Measurements from ENCODE around the gene TEX19.
"Not testable (repeated sequence)": the region's sequence is repeated elsewhere in the genome, so short reads cannot be mapped to it uniquely, and the experiment has no call there.

The TEX19 gene

GRCh38 chr17:82376042-82376730 is 17.1 kb downstream of the TEX19 start:
- TF ChIP-seq RARB (CRISPR knock-in tag; IDR thresholded peaks at IDR 0.05): no peak
- TF ChIP-seq ZNF8 (CRISPR knock-in tag; IDR thresholded peaks at IDR 0.05): no peak
- TF ChIP-seq POU6F1 (CRISPR knock-in tag; IDR thresholded peaks at IDR 0.05; ENCODE audit: borderline replicate concordance, low read depth): no peak
- TF ChIP-seq TCF4 (CRISPR knock-in tag; IDR thresholded peaks at IDR 0.05; ENCODE audit: borderline replicate concordance): no peak
- no peak for TF ChIP-seq ISL1 (CRISPR knock-in tag; IDR thresholded peaks at IDR 0.05)
- no peak for TF ChIP-seq ZC3H10 (CRISPR knock-in tag; IDR thresholded peaks at IDR 0.05)
- TF ChIP-seq ESRRG (CRISPR knock-in tag; IDR thresholded peaks at IDR 0.05): no peak
- ATAC-seq: peak; percentile 4; the same call in 1 of the 3 replicates

- ATAC-seq: not testable (repeated sequence)
Measured at GRCh38 chr17:82377294-82377693, 18.2 kb downstream of the TEX19 start.

- no peak for TF ChIP-seq TOX (CRISPR knock-in tag; IDR thresholded peaks at IDR 0.05; ENCODE audit: borderline replicate concordance)
- no peak for TF ChIP-seq CSDC2 (CRISPR knock-in tag; IDR thresholded peaks at IDR 0.05)
- ATAC-seq: no peak
Measured at GRCh38 chr17:82377924-82378740, 19.1 kb downstream of the TEX19 start.

GRCh38 chr17:82378741-82379021 is 19.6 kb downstream of the TEX19 start:
- no peak for TF ChIP-seq RARB (CRISPR knock-in tag; IDR thresholded peaks at IDR 0.05)
- TF ChIP-seq SNAI2 (CRISPR knock-in tag; IDR thresholded peaks at IDR 0.05): no peak
- no peak for TF ChIP-seq ZFP3 (CRISPR knock-in tag; IDR thresholded peaks at IDR 0.05)
- TF ChIP-seq ARNTL (CRISPR knock-in tag; IDR thresholded peaks at IDR 0.05; ENCODE audit: borderline replicate concordance, low read depth): no peak
- TF ChIP-seq ESRRG (CRISPR knock-in tag; IDR thresholded peaks at IDR 0.05): no peak
- no peak for TF ChIP-seq ZNF70 (CRISPR knock-in tag; IDR thresholded peaks at IDR 0.05)
- no peak for TF ChIP-seq ZC3H10 (CRISPR knock-in tag; IDR thresholded peaks at IDR 0.05)
- no peak for TF ChIP-seq ZNF8 (CRISPR knock-in tag; IDR thresholded peaks at IDR 0.05)
- TF ChIP-seq PPARA (CRISPR knock-in tag; IDR thresholded peaks at IDR 0.05; ENCODE audit: borderline replicate concordance): no peak
- TF ChIP-seq OSR1 (CRISPR knock-in tag; IDR thresholded peaks at IDR 0.05): no peak
- no peak for TF ChIP-seq GLIS3 (CRISPR knock-in tag; IDR thresholded peaks at IDR 0.05)
- TF ChIP-seq ZFP30 (CRISPR knock-in tag; IDR thresholded peaks at IDR 0.05): no peak
- TF ChIP-seq TCF4 (CRISPR knock-in tag; IDR thresholded peaks at IDR 0.05; ENCODE audit: borderline replicate concordance): no peak
- TF ChIP-seq POU6F1 (CRISPR knock-in tag; IDR thresholded peaks at IDR 0.05; ENCODE audit: borderline replicate concordance, low read depth): no peak
- TF ChIP-seq TSHZ2 (CRISPR knock-in tag; IDR thresholded peaks at IDR 0.05): no peak
- TF ChIP-seq CSRNP3 (CRISPR knock-in tag; IDR thresholded peaks at IDR 0.05): no peak
- TF ChIP-seq TOX (CRISPR knock-in tag; IDR thresholded peaks at IDR 0.05; ENCODE audit: borderline replicate concordance): no peak
- no peak for TF ChIP-seq ZNF565 (CRISPR knock-in tag; conservative IDR thresholded peaks at IDR 0.05; ENCODE audit: low read depth)
- ATAC-seq: no peak

Data from SK-N-SH treated with all-trans-retinoic acid at 6 μM for 48 hours (cell line).